Raji (cell line): ENCODE data around the gene BRICD5.

ENCODE experiments used
- POLR2A ChIP-seq: IDR thresholded peaks from 2 replicates; pipeline ENCODE4 v1.6.1; 2011; ENCODE audit warnings: low read depth, low read length, control low read depth; ENCODE audit not compliant: insufficient read depth

Gene BRICD5

GRCh38 chr16:2231016-2231931 lies 20.6 kb upstream of the BRICD5 start:
- TF ChIP-seq POLR2A = no peak

- TF ChIP-seq POLR2A = no peak
Observed at GRCh38 chr16:2230376-2230775, 19.7 kb upstream of the BRICD5 start.

DNA sequence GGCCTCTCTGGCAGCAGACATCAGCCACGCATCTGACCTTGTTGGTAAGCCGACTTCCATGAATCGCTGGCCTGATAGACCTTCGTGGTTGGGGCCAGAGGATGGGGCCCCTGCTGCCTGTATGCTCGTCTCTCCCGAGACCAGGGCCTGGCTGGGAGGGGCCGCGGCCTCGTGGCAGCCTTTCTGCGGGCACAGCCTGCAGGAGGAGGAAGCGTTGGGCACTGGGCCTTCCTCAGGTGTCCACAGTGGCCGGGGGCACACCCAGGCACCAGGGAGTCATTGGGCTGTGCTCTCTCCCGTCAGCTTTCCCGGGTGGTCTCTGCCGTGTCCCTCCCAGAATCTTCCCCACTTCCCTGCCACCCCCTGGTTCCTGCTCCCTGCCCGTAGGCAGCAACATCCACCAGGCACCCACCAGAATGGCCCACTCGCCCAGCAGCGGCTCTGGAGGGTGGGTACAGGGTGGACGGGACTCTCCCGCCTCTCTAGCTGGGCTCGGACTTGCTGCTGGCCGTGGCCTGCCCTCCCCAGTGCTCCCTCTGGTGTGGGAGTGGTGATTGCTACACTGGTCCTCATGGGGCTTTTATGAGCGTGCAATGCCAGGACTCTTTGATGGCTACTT lies 19.1 kb upstream of the BRICD5 start:
- no peak for TF ChIP-seq POLR2A

DNA sequence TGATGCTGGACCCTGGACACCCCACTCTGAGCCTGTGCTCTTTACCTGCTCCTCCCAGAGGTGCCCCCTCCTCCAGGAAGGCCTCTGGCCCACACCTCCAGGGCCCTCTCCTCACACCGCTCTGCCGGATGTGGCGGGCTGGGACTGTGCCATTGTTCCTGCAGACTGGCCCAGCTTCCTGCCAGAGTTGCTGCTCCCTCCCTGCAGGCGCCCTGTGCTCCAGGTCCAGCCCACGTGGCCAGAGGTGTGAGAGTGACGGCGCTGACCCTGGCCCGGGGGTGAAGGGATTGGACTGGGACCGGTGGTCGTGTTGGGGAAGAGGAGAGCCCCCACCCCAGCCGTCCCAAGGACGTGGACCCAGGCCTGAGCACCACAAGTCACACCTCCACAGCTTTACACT lies 18.4 kb upstream of the BRICD5 start:
- no peak for TF ChIP-seq POLR2A

GRCh38 chr16:2228161-2228824 lies 17.6 kb upstream of the BRICD5 start:
- no peak for TF ChIP-seq POLR2A

GRCh38 chr16:2226918-2227317 lies 16.3 kb upstream of the BRICD5 start:
- TF ChIP-seq POLR2A = no peak

- TF ChIP-seq POLR2A = no peak
Observed at GRCh38 chr16:2226245-2226793, 15.7 kb upstream of the BRICD5 start.

DNA sequence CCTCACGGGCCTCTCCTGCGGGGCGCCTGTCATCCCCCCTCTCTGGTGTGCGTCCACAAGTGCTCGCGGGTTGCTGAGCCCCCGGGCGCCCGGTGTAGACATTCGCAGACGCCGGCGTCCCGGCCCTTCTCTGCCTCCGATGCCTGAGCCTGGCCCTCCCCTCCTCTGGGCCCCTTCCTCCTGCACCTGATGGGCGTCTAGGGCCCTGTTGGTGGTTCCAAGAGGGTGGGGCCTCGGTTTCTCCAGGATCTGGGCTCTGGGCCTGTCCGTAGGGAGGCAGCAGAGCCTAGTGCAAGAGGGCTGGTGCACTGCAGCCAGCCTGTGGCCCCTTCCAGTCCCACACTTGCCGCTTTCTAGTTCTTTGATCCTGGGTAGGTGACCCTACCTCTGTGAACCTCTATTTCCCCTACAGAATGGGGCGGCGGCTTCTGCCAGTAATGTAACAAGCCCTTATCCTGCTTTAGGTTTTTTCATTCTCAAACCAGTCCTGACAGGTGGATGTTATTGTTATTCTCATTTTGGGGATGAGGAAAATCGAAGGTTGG lies 13.4 kb upstream of the BRICD5 start:
- TF ChIP-seq POLR2A = no peak

DNA sequence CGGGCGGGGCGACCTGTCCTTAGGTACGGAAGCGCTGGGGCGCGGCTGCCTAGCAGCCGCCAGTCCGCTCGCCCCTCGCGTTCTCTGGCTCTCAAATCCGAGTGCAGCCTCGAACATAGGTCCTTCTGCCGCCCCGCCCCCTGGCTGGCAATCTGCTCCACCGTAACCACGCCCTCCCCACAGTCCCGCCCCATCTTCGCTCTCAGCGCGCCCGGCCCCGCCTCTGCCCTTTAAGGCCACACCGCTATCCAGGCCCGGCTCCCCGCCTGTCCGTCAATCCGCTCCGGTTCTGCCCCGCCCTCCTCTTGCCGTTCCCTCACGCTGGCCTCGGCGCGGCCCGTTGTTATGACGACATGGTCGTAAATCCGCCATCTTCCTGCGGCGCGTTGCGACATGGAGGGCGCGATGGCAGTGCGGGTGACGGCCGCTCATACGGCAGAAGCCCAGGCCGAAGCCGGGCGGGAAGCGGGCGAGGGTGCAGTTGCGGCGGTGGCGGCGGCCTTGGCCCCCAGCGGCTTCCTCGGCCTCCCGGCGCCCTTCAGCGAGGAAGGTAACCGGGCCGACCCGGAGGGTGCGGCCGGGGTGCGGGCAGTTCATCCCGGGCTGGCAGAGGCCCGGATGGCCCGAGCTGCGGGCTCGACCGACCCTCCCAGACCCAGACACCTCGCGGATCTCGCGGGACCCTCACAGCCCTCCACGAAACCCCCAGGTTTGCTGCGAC lies 12.7 kb upstream of the BRICD5 start, which contains the start of gene E4F1:
Gene E4F1 (plus strand): TSS at position 371 of the 721 bp plus-strand sequence. CDS start 23 bp downstream, at position 394.
- peak; percentile 95 for TF ChIP-seq POLR2A

DNA sequence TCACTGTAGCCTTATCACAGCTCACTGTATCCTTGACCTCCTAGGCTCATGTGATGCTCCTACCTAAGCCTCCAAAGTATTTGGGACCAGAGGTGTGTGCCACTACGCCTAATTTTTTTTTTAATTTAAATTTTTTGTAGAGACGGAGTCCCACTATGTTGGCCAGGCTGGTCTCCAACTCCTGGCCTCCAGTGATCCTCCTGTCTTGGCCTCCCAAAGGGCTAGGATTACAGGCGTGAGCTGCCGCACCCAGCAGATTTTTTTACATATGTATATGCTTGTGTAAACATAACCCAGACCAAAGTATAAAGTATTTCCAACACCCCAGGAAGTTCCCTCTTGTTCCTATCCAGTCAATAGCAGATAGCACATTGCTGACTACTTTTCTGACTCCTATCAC lies 5.7 kb upstream of the BRICD5 start:
- no peak for TF ChIP-seq POLR2A

GRCh38 chr16:2214719-2214968 lies 4.0 kb upstream of the BRICD5 start, which contains the start of gene PGP:
TSS of gene PGP (minus strand) at chr16:2214840. CDS start at chr16:2214777, 63 bp downstream.
- TF ChIP-seq POLR2A = no peak; the same call in 1 of the 2 replicates

DNA sequence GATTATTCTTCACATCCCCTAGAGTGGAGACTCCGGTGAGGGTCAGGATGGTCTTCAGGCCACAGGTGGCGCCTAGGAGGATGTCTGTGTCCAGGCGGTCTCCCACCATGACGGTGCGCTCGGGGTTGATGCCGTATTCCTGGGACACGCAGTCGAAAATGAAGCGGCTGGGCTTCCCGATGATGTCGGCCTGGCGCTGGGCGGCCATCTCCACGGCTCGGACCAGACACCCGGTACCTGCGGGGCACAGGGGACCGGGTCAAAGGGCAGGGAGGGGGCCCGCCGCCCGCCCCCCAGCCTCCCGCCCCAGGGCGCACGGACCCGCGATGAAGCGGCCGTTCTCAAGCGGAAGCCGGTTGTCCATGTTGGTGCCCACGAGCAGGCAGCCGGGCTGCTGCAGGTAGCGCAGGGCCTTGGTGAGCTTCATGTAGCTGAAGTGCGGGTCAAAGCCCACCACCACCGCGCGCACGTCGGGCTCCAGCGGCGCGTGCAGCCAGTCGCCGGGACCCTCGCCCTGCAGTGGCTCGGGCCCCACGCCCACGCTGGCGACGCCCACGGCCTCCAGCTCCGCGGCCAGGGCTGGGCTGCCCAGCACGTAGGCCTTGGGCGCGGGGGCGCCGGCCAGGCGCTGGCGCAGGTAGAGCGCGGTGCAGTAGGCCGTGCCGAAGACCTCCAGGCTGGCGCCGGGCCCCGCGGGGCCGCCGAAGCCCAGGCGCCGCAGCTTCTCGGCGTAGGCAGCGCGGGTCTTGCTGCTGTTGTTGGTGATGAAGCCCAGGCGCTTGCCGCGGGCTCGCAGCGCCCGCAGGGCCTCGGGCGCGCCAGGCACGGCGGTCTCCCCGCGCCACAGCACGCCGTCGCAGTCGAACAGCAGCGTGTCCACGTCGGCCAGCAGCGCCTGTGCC lies 3.4 kb upstream of the BRICD5 start:
- peak; percentile 62; the same call in 1 of the 2 replicates for TF ChIP-seq POLR2A
